Keratinocyte (primary cell): ENCODE data around the gene DUSP3. TPM values are rescaled to one million over a fixed set of nuclear protein-coding genes. Genes with fewer than 3 reads are reported as not detected.

Experiments used
- DNase-seq: peaks from one replicate; pipeline ENCODE4 v3.0.0-alpha.2; 2011; ENCODE audit warnings: low read depth, missing footprints, low spot score
- FAIRE-seq: peaks from 2 replicates; lab custom pipeline; 2011; peaks lifted over from hg19 to GRCh38; lab: Jason Lieb, UNC
- H2AFZ ChIP-seq: 2 replicates; pipeline ENCODE4 v1.6.0; 2012; ENCODE audit warnings: low read length, control low read depth, inconsistent platforms; ENCODE audit not compliant: control insufficient read depth
- H3K27ac ChIP-seq: 2 replicates; pipeline ENCODE4 v1.5.1; 2011; ENCODE audit warnings: low read length; ENCODE audit not compliant: control insufficient read depth, insufficient read depth
- H3K27me3 ChIP-seq: 3 replicates; pipeline ENCODE4 v1.6.0; 2011; ENCODE audit warnings: low read length; ENCODE audit not compliant: control insufficient read depth, insufficient read depth; ENCODE audit errors: extremely low read depth
- H3K36me3 ChIP-seq, 2 experiments: 2 replicates in 1 of 2; 3 replicates in 1 of 2; pipeline ENCODE4 v1.5.1; 2011; ENCODE audit warnings: low read length in 2 of 2, mild to moderate bottlenecking in 1 of 2; ENCODE audit not compliant: control insufficient read depth in 2 of 2, insufficient read depth in 2 of 2; ENCODE audit errors: extremely low read depth in 1 of 2
- H3K4me1 ChIP-seq: 3 replicates; pipeline ENCODE4 v1.5.1; 2011; ENCODE audit warnings: low read length; ENCODE audit not compliant: control insufficient read depth, insufficient read depth; ENCODE audit errors: extremely low read depth
- H3K4me2 ChIP-seq: 3 replicates; pipeline ENCODE4 v1.6.0; 2011; ENCODE audit warnings: low read depth, low read length; ENCODE audit not compliant: control insufficient read depth, insufficient read depth; ENCODE audit errors: extremely low read depth
- H3K4me3 ChIP-seq, 3 experiments: fragments of 200-600 bp in 1 of 3; sonication (generic) in 1 of 3; 2 replicates in 2 of 3; 3 replicates in 1 of 3; pipeline ENCODE4 v1.5.1; 2011 to 2016; ENCODE audit warnings: low read length in 3 of 3, mild to moderate bottlenecking in 3 of 3, control low read depth in 2 of 3, inconsistent platforms in 1 of 3, low read depth in 1 of 3, mixed read lengths in 1 of 3, mixed run types in 1 of 3, moderate library complexity in 1 of 3; ENCODE audit not compliant: control insufficient read depth in 2 of 3, insufficient read depth in 2 of 3; ENCODE audit errors: extremely low read depth in 1 of 3
- H3K79me2 ChIP-seq: 2 replicates; pipeline ENCODE4 v1.6.0; 2012; ENCODE audit warnings: low read length; ENCODE audit not compliant: control insufficient read depth, insufficient read depth
- H3K9ac ChIP-seq: 3 replicates; pipeline ENCODE4 v1.6.0; 2011; ENCODE audit warnings: low read length; ENCODE audit not compliant: control insufficient read depth, insufficient read depth; ENCODE audit errors: extremely low read depth
- H3K9me1 ChIP-seq: 3 replicates; pipeline ENCODE4 v1.6.0; 2011; ENCODE audit warnings: low read length; ENCODE audit not compliant: control insufficient read depth, insufficient read depth; ENCODE audit errors: extremely low read depth
- H3K9me3 ChIP-seq: 2 replicates; pipeline ENCODE4 v1.5.1; 2012; ENCODE audit warnings: low read depth, low read length; ENCODE audit not compliant: control insufficient read depth
- H4K20me1 ChIP-seq: 3 replicates; pipeline ENCODE4 v1.6.0; 2011; ENCODE audit warnings: low read length; ENCODE audit not compliant: control insufficient read depth, insufficient read depth; ENCODE audit errors: extremely low read depth
- EZH2 ChIP-seq: IDR thresholded peaks from one replicate; pipeline ENCODE4 v1.6.1; 2012; ENCODE audit warnings: inconsistent platforms, mild to moderate bottlenecking, low read length, moderate library complexity
- dilution Hi-C: fragments of 300-500 bp; cut with MboI; formaldehyde crosslinking; loops from one replicate; pipeline ENCODE4 v1.7.0; 2020; ENCODE audit warnings: low sequenced_read_pairs; ENCODE audit not compliant: extremely low pct_ligation_motif_present
- polyA plus RNA-seq, 5 experiments: library from polyadenylated mRNA; depleted of rRNA in 3 of 5; stranded (reverse) in 3 of 5; stranded (forward) in 1 of 5; unstranded in 1 of 5; fragments of >200 nt; gene quantifications; 1 replicate in 1 of 5; 2 replicates in 3 of 5; 3 replicates in 1 of 5; pipeline versions ENCODE4 v1.2.1 to v1.2.3, GENCODE V29; 2011 to 2012; ENCODE audit warnings: missing spikeins in 2 of 5, low read depth in 1 of 5, low replicate concordance in 1 of 5
- TF ChIP-seq, protein P1 (sequence below), 3 experiments: IDR thresholded peaks in 1 of 3; conservative IDR thresholded peaks in 1 of 3; optimal IDR thresholded peaks in 1 of 3; 2 replicates in 2 of 3; 3 replicates in 1 of 3; pipeline versions ENCODE3 to v1.5.1; 2011; ENCODE audit warnings: low read length in 3 of 3, mild to moderate bottlenecking in 3 of 3, moderate library complexity in 2 of 3, control low read depth in 1 of 3, inconsistent platforms in 1 of 3; ENCODE audit not compliant: insufficient read depth in 2 of 3; ENCODE audit errors: extremely low read depth in 1 of 3

DUSP3 gene
- polyA plus RNA-seq, 1 donor (not counting 4 experiments of a cell fraction or from before 2014, with no cell fraction given): 39.2 TPM

GRCh38 chr17:43767053-43767712 is 11.6 kb downstream of the DUSP3 start:
- FAIRE-seq (no peak), DNase-seq (no peak)
- Histone ChIP-seq H3K4me3 (no peak overlapping the region), H3K27ac (no peak overlapping the region), H3K27me3 (no peaks in the 10 kb centered on the region), H3K4me1 (no peaks in the 10 kb centered on the region), H4K20me1 (peaks cover 2% of the 10 kb centered on the region), H3K36me3 (peaks cover 13 to 19% of the 10 kb centered on the region in 2 experiments), H3K9ac (no peak overlapping the region), H3K4me2 (no peak overlapping the region), H3K9me3 (no peaks in the 10 kb centered on the region), H2AFZ (no peak overlapping the region), H3K79me2 (no peaks in the 10 kb centered on the region), H3K9me1 (no peaks in the 10 kb centered on the region)
- dilution Hi-C loops: loop anchor here (5.0 kb wide), 1 partner anchor 70 kb away; no protein-coding TSS in a partner anchor
- TF ChIP-seq EZH2: no peak
- TF ChIP-seq, protein P1, sequence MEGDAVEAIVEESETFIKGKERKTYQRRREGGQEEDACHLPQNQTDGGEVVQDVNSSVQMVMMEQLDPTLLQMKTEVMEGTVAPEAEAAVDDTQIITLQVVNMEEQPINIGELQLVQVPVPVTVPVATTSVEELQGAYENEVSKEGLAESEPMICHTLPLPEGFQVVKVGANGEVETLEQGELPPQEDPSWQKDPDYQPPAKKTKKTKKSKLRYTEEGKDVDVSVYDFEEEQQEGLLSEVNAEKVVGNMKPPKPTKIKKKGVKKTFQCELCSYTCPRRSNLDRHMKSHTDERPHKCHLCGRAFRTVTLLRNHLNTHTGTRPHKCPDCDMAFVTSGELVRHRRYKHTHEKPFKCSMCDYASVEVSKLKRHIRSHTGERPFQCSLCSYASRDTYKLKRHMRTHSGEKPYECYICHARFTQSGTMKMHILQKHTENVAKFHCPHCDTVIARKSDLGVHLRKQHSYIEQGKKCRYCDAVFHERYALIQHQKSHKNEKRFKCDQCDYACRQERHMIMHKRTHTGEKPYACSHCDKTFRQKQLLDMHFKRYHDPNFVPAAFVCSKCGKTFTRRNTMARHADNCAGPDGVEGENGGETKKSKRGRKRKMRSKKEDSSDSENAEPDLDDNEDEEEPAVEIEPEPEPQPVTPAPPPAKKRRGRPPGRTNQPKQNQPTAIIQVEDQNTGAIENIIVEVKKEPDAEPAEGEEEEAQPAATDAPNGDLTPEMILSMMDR (optimal IDR thresholded peaks at IDR 0.05 in 1 of 3, IDR thresholded peaks at IDR 0.05 in 1 of 3, conservative IDR thresholded peaks at IDR 0.05 in 1 of 3; ENCODE audit: extremely low read depth in 1 of 3, insufficient read depth in 2 of 3, low read length in 3 of 3): no peak

- dilution Hi-C loops: loop anchor here (5.0 kb wide), 1 partner anchor 69 kb away; no protein-coding TSS in a partner anchor
- Histone ChIP-seq H4K20me1 (peaks cover 2% of the 10 kb centered on the region), H3K9me1 (no peaks in the 10 kb centered on the region), H3K4me1 (no peaks in the 10 kb centered on the region), H2AFZ (no peak overlapping the region), H3K27ac (no peak overlapping the region), H3K9me3 (no peaks in the 10 kb centered on the region), H3K4me3 (no peak overlapping the region), H3K79me2 (no peaks in the 10 kb centered on the region), H3K27me3 (no peaks in the 10 kb centered on the region), H3K9ac (no peak overlapping the region), H3K36me3 (peaks cover 9 to 17% of the 10 kb centered on the region in 2 experiments), H3K4me2 (no peak overlapping the region)
- TF ChIP-seq EZH2: no peak
- TF ChIP-seq, protein P1 (optimal IDR thresholded peaks at IDR 0.05 in 1 of 3, IDR thresholded peaks at IDR 0.05 in 1 of 3, conservative IDR thresholded peaks at IDR 0.05 in 1 of 3; ENCODE audit: extremely low read depth in 1 of 3, insufficient read depth in 2 of 3, low read length in 3 of 3): peak; percentile 80 to 93 (median 90)
- FAIRE-seq (peak; percentile 69), DNase-seq (no peak)
Observed at GRCh38 chr17:43766413-43767052, 12.2 kb downstream of the DUSP3 start.
